Measurements from ENCODE around the gene DNM3. TPM values are rescaled to one million over a fixed set of nuclear protein-coding genes. Genes with fewer than 3 reads are reported as not detected.

DNM3 gene
- polyA plus RNA-seq, 1 donor (not counting 4 experiments of a cell fraction or from before 2014, with no cell fraction given) = 2.0 TPM

- Histone ChIP-seq H3K9me3 (ENCODE audit: control insufficient read depth, low read depth, low read length) (no peaks in the 10 kb centered on the region), H3K36me3 (ENCODE audit: control insufficient read depth in 2 of 2, extremely low read depth in 1 of 2, insufficient read depth in 2 of 2, low read length in 2 of 2) (no peaks in the 10 kb centered on the region), H3K79me2 (ENCODE audit: control insufficient read depth, insufficient read depth, low read length) (no peaks in the 10 kb centered on the region), H3K27me3 (ENCODE audit: control insufficient read depth, extremely low read depth, insufficient read depth, low read length) (no peaks in the 10 kb centered on the region), H3K4me3 (ENCODE audit: control insufficient read depth in 2 of 3, extremely low read depth in 1 of 3, insufficient read depth in 2 of 3, low read depth in 1 of 3, low read length in 3 of 3) (no peak overlapping the region), H3K9me1 (ENCODE audit: control insufficient read depth, extremely low read depth, insufficient read depth, low read length) (no peaks in the 10 kb centered on the region), H4K20me1 (ENCODE audit: control insufficient read depth, extremely low read depth, insufficient read depth, low read length) (no peaks in the 10 kb centered on the region), H3K4me2 (ENCODE audit: control insufficient read depth, extremely low read depth, insufficient read depth, low read depth, low read length) (no peak overlapping the region), H3K27ac (ENCODE audit: control insufficient read depth, insufficient read depth, low read length) (no peak overlapping the region), H3K9ac (ENCODE audit: control insufficient read depth, extremely low read depth, insufficient read depth, low read length) (no peak overlapping the region), H3K4me1 (ENCODE audit: control insufficient read depth, extremely low read depth, insufficient read depth, low read length) (peaks cover 19% of the 10 kb centered on the region), H2AFZ (ENCODE audit: control insufficient read depth, low read length) (no peak overlapping the region)
- no peak for DNase-seq (ENCODE audit: low read depth, low spot score)
- dilution Hi-C loops (cut with MboI; ENCODE audit: extremely low pct_ligation_motif_present, low sequenced_read_pairs) = no loop called here
- TF ChIP-seq CTCF (optimal IDR thresholded peaks at IDR 0.05 in 1 of 3, IDR thresholded peaks at IDR 0.05 in 1 of 3, conservative IDR thresholded peaks at IDR 0.05 in 1 of 3; ENCODE audit: extremely low read depth in 1 of 3, insufficient read depth in 2 of 3, low read length in 3 of 3) (no peak), EZH2 (IDR thresholded peaks at IDR 0.05; ENCODE audit: low read length) (no peak)
- no peak for FAIRE-seq
These were observed 556.3 kb downstream of the DNM3 start for GRCh38 chr1:172397633-172398032.

- Histone ChIP-seq H3K27ac (ENCODE audit: control insufficient read depth, insufficient read depth, low read length) (no peak overlapping the region), H3K79me2 (ENCODE audit: control insufficient read depth, insufficient read depth, low read length) (no peaks in the 10 kb centered on the region), H3K27me3 (ENCODE audit: control insufficient read depth, extremely low read depth, insufficient read depth, low read length) (no peaks in the 10 kb centered on the region), H3K4me2 (ENCODE audit: control insufficient read depth, extremely low read depth, insufficient read depth, low read depth, low read length) (no peak overlapping the region), H4K20me1 (ENCODE audit: control insufficient read depth, extremely low read depth, insufficient read depth, low read length) (no peaks in the 10 kb centered on the region), H2AFZ (ENCODE audit: control insufficient read depth, low read length) (no peak overlapping the region), H3K4me3 (ENCODE audit: control insufficient read depth in 2 of 3, extremely low read depth in 1 of 3, insufficient read depth in 2 of 3, low read depth in 1 of 3, low read length in 3 of 3) (no peak overlapping the region), H3K9me1 (ENCODE audit: control insufficient read depth, extremely low read depth, insufficient read depth, low read length) (no peaks in the 10 kb centered on the region), H3K9me3 (ENCODE audit: control insufficient read depth, low read depth, low read length) (no peaks in the 10 kb centered on the region), H3K4me1 (ENCODE audit: control insufficient read depth, extremely low read depth, insufficient read depth, low read length) (peaks cover 19% of the 10 kb centered on the region), H3K9ac (ENCODE audit: control insufficient read depth, extremely low read depth, insufficient read depth, low read length) (no peak overlapping the region), H3K36me3 (ENCODE audit: control insufficient read depth in 2 of 2, extremely low read depth in 1 of 2, insufficient read depth in 2 of 2, low read length in 2 of 2) (no peaks in the 10 kb centered on the region)
- dilution Hi-C loops (cut with MboI; ENCODE audit: extremely low pct_ligation_motif_present, low sequenced_read_pairs) = no loop called here
- TF ChIP-seq CTCF (optimal IDR thresholded peaks at IDR 0.05 in 1 of 3, IDR thresholded peaks at IDR 0.05 in 1 of 3, conservative IDR thresholded peaks at IDR 0.05 in 1 of 3; ENCODE audit: extremely low read depth in 1 of 3, insufficient read depth in 2 of 3, low read length in 3 of 3) (no peak), EZH2 (IDR thresholded peaks at IDR 0.05; ENCODE audit: low read length) (no peak)
- FAIRE-seq = peak; percentile 44
- DNase-seq (ENCODE audit: low read depth, low spot score) = no peak
These were observed 556.9 kb downstream of the DNM3 start for GRCh38 chr1:172398193-172398592.
